GM21515 (cell line): Measurements from ENCODE around the gene CALN1.

ENCODE experiments used
- ATAC-seq: cut with Tn5 transposase; IDR thresholded peaks from one replicate; pipeline ENCODE4 v1.9.1; 2021; ENCODE audit not compliant: unreplicated experiment

The CALN1 gene

DNA sequence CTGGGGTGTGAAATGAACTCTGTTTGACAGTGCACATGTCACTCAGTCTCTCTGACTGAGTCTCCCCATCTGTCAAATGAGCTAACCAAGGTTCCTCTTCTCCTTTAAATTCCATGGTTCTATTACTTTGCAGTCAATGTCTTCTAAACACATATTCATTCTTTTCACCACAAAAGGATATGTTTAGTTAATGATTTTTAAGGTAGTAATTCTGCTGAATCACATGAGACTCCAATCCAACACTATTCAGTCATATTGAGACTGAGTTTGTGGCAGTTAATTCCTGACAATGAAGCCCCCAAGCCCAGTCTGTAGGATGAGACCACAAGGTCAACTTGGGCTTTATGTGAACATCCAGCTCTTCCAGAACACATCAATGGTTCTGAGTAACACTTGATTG lies 85.3 kb downstream of the CALN1 start:
- ATAC-seq = no peak

DNA sequence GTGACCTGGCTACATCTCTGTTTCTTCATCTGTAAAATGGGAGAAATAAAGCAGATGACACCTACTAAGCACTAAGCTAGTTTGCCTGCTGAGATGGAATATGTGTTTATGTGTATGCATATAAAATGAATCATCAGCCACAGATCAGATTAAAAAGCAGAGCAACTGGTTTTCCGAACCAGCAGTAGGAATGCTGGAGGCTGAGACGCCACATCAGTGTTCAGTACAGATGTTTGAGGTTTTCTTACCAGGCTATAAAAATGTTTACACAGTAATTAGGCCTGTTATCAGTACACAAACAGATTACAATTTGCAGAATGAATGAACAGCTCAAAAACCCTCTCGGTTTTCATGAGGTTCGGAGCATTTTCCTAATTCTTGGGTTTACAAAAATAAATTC lies 85.8 kb downstream of the CALN1 start:
- no peak for ATAC-seq

DNA sequence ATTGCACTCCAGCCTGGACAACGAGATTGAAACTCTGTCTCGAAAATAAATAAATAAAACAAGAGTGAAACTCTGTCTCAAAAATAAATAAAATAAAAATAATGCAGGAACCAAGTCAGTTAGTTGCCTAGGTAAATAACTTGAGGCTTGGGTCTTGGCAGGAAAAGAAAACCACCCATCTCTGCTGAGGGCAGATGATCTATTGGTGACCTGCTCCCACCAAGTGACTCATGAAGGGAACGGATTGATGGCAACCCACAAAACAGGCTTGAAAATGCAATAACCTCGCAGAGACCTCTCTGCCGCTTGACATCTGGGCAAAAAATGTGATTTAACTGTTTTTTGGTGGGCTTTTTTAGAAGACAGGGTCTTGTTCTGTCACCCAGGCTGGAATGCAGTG lies 86.6 kb downstream of the CALN1 start:
- ATAC-seq = no peak

DNA sequence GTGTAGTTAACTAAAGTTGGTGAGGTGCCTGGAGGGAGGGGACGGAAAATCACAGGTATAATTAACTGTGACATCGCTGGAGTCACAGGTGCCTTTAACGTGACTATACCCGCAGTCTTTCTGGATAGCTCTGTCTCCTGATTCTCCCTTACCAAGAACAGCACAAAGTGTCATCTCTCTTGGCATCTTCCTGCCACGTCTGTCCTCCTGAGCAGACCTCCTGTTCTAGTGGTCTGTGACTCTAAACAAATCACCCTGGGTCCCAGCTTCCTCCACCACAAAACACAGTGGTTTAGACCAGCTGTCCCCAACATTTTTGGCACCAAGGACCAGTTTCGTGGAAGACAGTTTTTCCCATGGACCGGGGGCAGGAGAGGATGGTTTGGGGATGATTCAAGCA lies 90.5 kb downstream of the CALN1 start:
- ATAC-seq = no peak

DNA sequence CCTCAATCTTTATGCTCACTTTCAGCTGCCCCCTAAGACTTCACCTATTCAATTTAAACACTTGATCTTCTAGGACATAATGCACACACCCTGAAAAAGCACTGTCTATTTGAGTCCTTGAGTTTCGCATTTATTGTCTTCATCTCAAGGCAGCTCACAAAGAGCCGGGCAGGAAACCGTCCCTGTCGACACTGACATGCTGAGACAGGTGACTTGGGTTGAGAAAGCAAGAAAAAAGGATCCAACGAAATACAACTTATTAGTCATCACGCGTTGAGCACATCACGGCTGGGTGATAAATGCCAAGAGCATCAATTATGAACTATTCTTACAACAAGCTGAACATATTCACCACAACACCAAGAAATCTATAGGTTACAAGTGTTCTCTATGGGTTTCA lies 91.1 kb downstream of the CALN1 start:
- ATAC-seq = no peak

DNA sequence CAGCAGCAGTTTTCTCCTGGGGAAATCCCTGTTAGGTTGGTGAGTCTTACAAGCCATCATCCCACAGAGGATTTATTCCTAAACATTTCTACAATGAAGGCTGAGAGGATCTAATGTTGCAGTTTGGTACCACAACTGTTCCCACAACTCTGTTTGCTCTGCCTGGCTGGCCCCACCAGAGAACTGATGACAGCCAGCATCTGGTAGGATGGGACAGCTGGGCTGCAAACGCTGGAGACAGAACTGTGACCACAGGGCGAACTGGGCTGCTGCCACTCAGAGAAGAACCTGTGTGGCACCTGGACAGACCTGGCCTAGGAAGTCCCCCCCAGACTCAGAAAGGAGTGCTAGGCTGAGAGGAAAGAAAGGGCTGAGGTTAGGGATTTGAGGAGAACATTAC lies 94.8 kb downstream of the CALN1 start:
- ATAC-seq = no peak

DNA sequence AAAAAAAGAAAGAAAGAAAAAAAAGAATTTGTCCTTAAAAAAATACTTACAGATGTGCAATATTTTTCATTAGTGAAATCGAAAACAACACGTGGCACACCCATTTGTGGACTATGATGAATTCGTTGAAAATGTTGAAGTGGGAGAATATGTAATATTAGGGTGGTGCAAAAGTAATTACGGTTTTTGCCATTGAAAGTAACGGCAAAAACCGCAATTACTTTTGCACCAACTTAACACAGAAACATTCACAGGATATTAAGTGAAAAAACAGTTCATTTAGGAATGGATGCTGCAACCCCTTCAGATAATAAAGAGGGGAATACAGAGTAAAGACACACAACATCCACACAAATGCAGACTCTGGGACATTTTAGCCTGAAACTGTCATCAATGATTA lies 96.0 kb downstream of the CALN1 start:
- ATAC-seq = no peak

DNA sequence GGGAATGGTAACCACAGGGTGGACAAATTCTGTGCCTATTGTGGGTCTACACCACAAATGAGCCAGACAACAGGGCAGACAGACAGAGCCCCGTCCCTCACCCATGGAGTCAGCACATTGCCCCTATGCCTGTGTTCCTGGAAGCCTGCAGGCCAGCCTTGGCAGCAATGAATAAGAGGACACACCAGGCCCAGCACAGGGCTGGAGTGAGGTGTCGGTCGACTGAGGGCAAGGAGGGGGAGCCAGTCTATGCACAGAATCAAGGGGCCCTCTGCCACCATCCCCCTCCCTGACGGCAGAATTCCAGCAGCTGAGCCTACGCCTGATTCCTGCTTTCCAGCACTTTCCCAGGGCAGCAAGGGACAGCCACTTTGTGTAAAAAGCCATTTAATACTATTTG lies 98.2 kb downstream of the CALN1 start:
- ATAC-seq = no peak

DNA sequence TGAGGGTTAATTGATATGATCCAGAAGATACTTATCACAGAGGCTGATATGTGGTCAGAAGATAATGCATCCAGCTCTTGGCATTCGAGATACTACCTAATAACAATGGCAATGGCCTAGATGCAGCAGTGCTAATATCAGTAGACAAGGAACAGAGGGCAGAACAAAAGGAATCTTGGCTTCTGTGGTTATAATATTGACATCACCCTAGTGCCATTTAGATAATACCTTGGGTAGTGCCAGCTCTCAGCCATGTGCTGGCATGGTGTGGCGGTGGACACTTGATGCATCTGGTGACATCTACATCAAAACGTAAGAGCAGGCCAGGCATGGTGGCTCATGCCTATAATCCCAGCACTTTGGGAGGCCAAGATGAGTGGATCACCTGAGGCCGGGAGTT lies 101.8 kb downstream of the CALN1 start:
- no peak for ATAC-seq

DNA sequence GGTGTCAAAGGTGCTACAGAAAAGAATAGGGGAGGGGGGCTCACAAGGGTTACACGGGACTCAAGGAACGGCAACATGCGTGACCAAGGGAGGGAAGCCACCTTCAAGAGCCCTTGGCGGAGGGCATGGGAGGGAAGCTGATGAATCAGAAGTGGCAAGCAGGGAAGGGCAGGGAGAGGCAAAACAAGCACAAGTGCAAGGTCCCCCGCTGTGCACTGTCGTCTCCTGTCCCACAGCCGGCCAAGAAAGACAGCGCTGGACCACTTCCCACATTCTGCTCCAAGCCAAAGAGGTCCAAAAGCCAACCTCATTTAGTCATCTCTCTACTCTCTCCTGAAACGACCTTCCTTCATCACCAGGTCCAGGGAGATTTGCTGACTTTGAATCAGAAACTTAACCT lies 102.7 kb downstream of the CALN1 start:
- no peak for ATAC-seq

DNA sequence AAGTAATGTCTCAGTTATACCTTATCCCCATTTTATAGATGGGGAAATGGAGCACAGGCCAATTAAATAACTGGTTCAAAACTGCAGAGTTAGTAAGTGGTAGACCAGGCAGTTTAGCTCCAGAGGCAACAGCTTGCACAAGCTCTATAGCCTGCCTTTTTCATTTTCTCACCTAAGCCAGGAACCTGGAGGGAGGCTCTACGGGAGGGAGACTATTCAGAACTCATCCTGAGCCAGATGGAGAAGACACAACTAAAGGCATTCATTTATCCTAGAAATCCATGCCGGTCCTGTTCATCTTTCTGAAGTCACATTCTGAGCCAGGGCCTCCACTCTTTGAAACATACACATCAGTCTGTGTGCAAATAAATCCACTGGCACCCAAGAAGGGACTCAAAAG lies 103.2 kb downstream of the CALN1 start:
- ATAC-seq = no peak

DNA sequence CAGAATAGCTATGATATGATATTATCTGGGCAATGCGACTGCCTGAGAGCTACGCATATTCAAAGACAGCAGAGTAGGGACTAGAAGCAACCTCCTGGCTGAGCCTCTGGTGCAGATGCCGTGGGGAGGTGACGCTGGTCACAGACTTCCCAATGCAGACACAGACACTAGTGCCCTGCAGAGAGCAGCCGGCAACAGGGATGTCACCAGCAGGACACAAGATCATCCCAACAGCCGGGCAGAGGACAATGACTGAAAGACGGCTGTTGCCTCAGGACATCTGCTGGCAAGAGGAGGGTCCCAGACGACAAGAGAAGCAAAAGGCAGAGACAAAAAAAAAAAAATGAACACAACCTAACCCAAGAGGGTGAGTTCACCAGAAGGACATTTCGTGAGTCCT lies 104.6 kb downstream of the CALN1 start:
- no peak for ATAC-seq

DNA sequence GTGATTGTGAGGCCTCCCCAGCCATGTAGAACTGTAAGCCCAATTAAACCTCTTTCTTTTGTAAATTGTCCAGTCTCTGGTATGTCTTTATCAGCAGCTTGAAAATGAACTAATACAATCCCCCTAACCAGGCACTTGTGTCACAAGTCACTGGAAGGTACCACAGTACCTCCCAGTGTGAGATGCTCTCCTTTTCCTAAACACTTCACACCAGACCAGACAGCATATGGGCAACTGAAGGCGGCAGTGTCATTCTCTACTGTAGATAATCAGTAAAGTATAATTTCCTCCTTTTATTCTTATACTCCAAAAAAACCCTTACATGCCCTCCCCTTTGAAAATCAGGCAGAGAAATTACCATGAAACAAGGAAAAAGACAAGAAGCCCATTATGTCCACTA lies 113.2 kb downstream of the CALN1 start:
- no peak for ATAC-seq

DNA sequence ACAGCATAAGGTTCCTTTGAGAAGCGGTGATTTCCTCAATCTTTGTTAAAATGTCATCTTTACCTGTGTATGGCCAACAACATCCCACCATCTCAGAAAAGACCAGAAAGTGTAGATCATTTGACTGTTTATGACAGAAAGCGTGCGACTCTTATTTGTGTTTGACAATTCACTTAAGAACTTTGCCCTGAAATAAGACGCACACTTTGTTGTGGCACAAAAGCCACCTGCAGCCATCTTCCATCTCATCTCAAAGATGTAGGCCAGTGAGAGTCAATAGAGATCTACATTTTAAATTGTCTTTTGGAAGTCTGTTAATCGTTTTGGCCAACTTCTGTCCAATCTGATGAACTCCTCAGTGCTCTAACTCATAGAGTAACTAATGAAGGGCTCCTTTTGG lies 114.0 kb downstream of the CALN1 start:
- ATAC-seq = no peak

DNA sequence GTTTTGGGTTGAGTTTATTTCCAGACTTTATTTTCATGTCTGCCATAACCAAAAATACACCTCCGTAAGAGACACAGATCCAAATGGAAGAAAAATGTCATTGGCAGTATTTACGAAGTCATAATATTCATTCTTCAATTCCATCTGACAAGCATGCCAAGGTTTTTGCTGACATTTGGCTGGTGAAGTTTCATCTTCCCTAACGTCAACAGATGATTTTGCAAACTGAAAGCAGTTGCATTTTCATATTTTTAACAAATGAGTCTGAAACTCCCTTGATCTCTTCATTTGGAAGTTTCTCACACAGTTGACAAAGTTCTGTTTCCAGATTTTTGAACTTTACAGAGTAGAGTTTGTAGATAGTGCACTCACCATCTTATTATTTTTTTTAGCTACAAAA lies 114.5 kb downstream of the CALN1 start:
- no peak for ATAC-seq

DNA sequence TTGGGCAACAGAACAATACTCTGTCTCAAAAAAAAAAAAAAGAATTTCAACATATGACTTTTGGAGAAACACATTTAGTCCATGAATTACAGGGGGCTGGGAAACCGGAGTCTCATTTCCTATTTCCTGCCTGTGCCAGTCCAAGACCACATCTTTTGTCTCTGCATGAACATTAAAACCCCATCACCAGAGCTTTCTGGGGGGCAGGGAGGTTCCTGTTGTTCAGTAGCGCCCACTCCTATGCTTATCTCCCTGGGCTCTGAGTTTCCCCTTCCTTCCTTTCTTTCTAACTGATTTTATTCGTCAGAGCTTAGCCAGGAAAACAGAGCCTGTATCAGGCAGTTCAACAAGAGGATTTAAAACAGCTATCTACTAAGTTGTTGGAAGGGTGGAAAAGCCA lies 119.3 kb downstream of the CALN1 start:
- no peak for ATAC-seq

DNA sequence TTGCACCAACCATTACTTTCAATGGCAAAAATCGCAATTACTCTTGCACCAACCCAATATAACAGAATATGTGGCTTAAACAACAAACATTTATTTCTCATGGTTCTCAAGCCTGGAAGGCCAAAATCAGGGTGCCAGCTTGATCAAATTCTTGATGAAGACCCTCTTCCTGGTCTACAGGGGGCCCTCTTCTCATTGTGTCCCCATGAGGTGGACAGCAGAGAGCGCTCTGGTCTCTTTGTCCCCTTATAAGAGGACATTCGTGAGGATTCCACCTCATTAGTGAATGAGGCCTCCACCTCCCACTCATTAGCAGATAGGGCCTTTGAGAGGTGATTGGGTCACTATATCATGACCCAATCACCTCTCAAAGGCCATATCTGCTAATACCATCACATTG lies 120.0 kb downstream of the CALN1 start:
- ATAC-seq = no peak

DNA sequence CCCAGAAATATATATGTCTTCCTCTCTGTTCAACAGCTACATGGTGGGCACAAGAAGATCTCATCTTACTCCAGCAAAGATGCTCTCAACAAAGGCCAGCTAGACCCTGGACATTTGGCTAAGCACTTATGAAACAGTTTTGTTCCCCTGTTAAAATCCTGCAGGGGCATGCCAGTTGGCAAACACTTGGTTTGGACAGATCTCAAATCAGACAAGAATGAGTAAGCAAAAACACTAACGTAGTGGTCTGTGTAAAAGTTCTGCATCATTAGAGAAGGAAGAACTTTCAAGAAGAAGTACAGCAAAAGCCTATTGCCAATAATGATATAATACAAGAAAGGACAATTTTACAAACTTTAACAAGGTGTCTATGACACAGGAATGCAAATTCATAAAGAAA lies 125.6 kb downstream of the CALN1 start:
- no peak for ATAC-seq

DNA sequence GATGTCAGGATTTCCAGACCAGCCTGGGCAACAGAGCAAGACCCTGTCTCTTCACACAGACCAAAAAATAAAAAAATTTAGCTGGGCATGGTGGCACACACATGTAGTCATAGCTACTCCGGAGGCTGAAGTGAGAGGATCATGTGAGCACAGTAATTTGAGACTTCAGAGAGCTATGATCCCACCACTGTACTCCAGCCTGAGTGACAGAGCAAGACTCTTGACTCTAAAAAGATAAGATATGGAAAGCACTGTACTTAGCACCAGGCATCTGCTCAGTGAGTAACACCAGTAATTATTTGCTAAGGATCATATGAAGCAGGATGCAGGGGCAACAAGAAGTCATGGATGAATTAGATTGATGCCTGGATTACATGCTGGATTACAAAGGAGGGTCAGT lies 128.8 kb downstream of the CALN1 start:
- no peak for ATAC-seq

DNA sequence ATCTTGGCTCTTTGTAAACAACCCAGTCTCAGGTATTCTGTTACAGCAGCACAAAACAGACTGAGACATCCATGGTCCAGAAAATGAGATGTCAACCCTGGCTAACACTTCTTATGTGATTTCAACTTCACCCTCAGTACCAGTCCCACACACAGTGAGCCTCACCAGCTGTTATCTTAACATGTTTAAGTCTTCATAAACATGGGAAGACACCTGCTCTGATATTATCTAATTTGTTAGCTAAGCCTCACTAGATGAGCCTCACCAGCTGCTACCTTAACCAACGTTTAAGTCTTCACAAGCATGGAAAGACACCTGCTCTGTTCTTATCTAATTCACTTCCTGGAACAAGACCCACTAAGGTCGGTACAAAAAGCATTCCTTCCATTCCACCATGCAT lies 130.8 kb downstream of the CALN1 start:
- no peak for ATAC-seq

DNA sequence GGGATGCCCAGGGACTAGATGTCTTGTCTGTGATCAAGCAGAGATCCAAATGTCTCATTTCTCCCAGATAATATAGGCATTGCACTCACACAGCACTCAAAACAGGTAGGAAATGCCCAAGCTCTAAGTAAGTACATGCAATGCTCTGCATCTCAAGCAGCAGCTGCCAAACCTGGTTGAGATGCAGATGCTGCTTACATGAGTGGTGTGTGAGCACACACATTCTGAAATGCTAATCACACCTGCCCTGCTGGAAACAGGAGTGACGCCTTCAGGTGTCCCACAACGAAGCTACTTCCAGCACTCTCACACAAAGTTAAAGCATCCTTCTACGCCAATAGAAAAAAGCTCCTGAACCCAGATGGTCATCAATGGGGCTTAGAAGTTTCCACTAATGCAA lies 132.9 kb downstream of the CALN1 start:
- ATAC-seq = no peak

DNA sequence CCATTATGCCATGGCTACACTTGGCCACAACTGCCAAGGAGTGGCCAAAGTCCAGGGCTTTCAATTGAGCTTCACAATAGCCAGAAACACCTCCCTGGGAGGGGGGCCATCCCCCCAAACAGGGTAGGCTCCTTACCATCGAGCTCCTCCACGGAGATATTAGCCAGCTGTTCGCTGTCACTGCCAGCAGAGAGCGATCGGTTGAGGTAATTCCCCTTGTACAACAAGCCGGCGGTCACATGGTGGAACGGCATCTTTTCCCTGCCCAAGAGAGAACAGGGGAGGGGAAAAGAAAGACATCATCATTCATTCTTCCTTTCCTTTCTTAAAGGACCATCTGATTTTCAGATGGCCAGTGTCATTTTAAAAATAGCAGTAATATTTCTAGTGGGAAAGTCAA lies 133.6 kb downstream of the CALN1 start:
- no peak for ATAC-seq

DNA sequence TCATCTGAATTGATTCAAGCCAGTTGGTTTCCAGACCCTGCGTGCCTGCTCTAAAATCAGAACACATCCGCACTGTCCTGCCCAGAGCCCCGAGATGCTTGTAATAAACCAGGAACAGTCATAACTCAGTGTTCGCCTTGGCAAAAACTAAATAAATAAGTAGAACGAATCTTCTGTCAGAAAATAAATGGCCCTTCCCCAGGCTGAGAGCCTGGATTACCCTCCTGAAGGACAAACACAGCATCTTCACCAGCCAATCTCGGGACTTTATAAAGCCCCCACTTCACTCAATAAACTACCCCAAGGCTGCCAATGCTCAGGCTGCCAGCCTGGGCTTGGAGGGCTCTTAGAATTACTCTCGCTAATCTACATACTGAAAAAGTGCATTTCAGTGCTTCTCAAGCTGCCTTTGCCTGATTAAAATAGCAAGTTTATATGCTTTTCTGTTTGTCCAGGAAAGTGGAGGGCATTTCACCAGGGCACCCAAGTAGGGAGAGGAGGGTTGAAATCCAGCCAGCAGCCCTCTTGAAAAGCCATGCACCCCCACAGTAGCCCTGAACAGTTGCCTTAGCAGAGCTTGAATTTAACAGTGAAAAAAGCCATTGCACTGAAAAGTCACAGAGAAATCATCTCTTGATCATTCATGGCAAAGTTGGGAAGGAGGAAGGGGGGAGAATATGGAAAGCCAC lies 136.6 kb downstream of the CALN1 start:
- ATAC-seq = no peak

DNA sequence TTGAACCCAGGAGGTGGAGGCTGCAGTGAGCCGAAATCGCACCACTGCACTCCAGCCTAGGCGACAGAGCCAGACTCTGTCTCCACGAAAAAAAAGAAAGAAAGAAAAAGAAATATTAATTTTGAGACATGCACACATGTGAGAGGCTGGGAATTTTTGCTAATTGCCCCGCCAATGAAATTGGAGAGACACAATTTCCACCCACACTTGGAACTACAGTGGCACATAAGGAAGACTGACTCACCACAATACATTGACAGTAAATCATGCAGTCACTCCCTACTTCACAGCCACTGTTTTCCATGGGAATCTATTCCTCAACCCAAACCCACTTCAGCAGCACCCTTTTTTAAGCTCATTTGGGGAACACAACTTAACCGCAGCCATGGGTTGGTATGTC lies 139.7 kb downstream of the CALN1 start:
- no peak for ATAC-seq
